GM21576 (cell line): ENCODE results near the gene KRIT1.
"Not testable (repeated sequence)": the region's sequence is repeated elsewhere in the genome, so short reads cannot be mapped to it uniquely, and the experiment has no call there.

ENCODE experiments used
- ATAC-seq: cut with Tn5 transposase; IDR thresholded peaks from one replicate; pipeline ENCODE4 v1.9.1; 2021; ENCODE audit warnings: mild to moderate bottlenecking, moderate library complexity; ENCODE audit not compliant: unreplicated experiment

Gene KRIT1

GRCh38 chr7:92251181-92251580, 5.5 kb upstream of the KRIT1 start:
- no peak for ATAC-seq

- no peak for ATAC-seq
Observed at GRCh38 chr7:92250603-92251002, 4.9 kb upstream of the KRIT1 start.

GRCh38 chr7:92246360-92247101, 817 bp upstream of the KRIT1 start:
- peak; percentile 31 for ATAC-seq

- peak; percentile 6 for ATAC-seq
Observed at GRCh38 chr7:92244808-92245486, 767 bp downstream of the KRIT1 start.

- no peak for ATAC-seq
Observed at GRCh38 chr7:92242972-92243371, 2.7 kb downstream of the KRIT1 start.

GRCh38 chr7:92230547-92230946, 15.2 kb downstream of the KRIT1 start:
- no peak for ATAC-seq

- ATAC-seq: no peak
Observed at GRCh38 chr7:92228742-92229141, 17.0 kb downstream of the KRIT1 start.

GRCh38 chr7:92228100-92228499, 17.6 kb downstream of the KRIT1 start:
- no peak for ATAC-seq

- ATAC-seq: no peak
Observed at GRCh38 chr7:92226981-92227380, 18.7 kb downstream of the KRIT1 start.

- no peak for ATAC-seq
Observed at GRCh38 chr7:92221766-92222165, 23.9 kb downstream of the KRIT1 start.

GRCh38 chr7:92206672-92207071, 39.0 kb downstream of the KRIT1 start:
- no peak for ATAC-seq

- ATAC-seq: no peak
Observed at GRCh38 chr7:92205987-92206386, 39.7 kb downstream of the KRIT1 start.

- no peak for ATAC-seq
Observed at GRCh38 chr7:92200791-92201190, 44.9 kb downstream of the KRIT1 start.

- no peak for ATAC-seq
Observed at GRCh38 chr7:92192326-92192725, 53.4 kb downstream of the KRIT1 start.

GRCh38 chr7:92189246-92189645, 56.5 kb downstream of the KRIT1 start:
- not testable (repeated sequence) for ATAC-seq

- ATAC-seq: not testable (repeated sequence)
Observed at GRCh38 chr7:92184294-92184693, 61.4 kb downstream of the KRIT1 start.

GRCh38 chr7:92178928-92179924, 66.5 kb downstream of the KRIT1 start, which contains the start of gene LRRD1:
TSS of gene LRRD1 (minus strand) at chr7:92179142. CDS start at chr7:92165202, 13,940 bp downstream.
- ATAC-seq: peak; percentile 99

- ATAC-seq: no peak
Observed at GRCh38 chr7:92177362-92177761, 68.4 kb downstream of the KRIT1 start.

GRCh38 chr7:92169529-92169928, 76.2 kb downstream of the KRIT1 start:
- ATAC-seq: not testable (repeated sequence)

GRCh38 chr7:92161271-92161670, 84.4 kb downstream of the KRIT1 start:
- ATAC-seq: no peak
